MCF 10A (cell line): ENCODE data around the gene HIF1AN. TPM values are rescaled to one million over a fixed set of nuclear protein-coding genes. Genes with fewer than 3 reads are reported as not detected.
A peak's percentile ranks its signal among the peaks of the same experiment; 100 is the strongest.

ENCODE experiments used
- BruUV-seq: library from RNA; stranded (reverse); fragments of 400-500 nt; replicated peaks from 2 replicates; lab custom pipeline; 2021; lab: Mats Ljungman, UMichigan
- CTCF ChIA-PET: fragments of 300-600 bp; sonication (Branson Sonifier 250); formaldehyde crosslinking; extraction: SDS; loops from one replicate; lab custom pipeline; 2021; ENCODE audit warnings: antibody characterized with exemption, inconsistent platforms; lab: Yijun Ruan, JAX
- POLR2A ChIA-PET: fragments of 300-600, 350-650 bp; sonication (Branson Sonifier 250); formaldehyde crosslinking; extraction: SDS; loops from one replicate; lab custom pipeline; 2020; ENCODE audit warnings: antibody characterized with exemption, inconsistent platforms; lab: Yijun Ruan, JAX
- DNase-seq: peaks from one replicate; pipeline ENCODE4 v3.0.0-alpha.2; 2018; ENCODE audit not compliant: unreplicated experiment
- H3K27ac Mint-ChIP-seq: one replicate; pipeline ENCODE4 v1.8.0; 2022; ENCODE audit warnings: mild to moderate bottlenecking, low read depth, mixed read lengths; ENCODE audit not compliant: unreplicated experiment
- H3K27me3 Mint-ChIP-seq: one replicate; pipeline ENCODE4 v1.8.0; 2022; ENCODE audit warnings: mixed read lengths; ENCODE audit not compliant: insufficient read depth, unreplicated experiment
- H3K36me3 Mint-ChIP-seq: one replicate; pipeline ENCODE4 v1.8.0; 2022; ENCODE audit warnings: mild to moderate bottlenecking, moderate library complexity, mixed read lengths; ENCODE audit not compliant: insufficient read depth, unreplicated experiment
- H3K4me1 Mint-ChIP-seq: one replicate; pipeline ENCODE4 v1.8.0; 2022; ENCODE audit warnings: mixed read lengths; ENCODE audit not compliant: insufficient read depth, unreplicated experiment
- H3K4me3 Mint-ChIP-seq: one replicate; pipeline ENCODE4 v1.8.0; 2022; ENCODE audit warnings: mild to moderate bottlenecking, moderate library complexity, mixed read lengths; ENCODE audit not compliant: unreplicated experiment
- H3K9me3 Mint-ChIP-seq: one replicate; pipeline ENCODE4 v1.8.0; 2022; ENCODE audit warnings: mixed read lengths; ENCODE audit not compliant: unreplicated experiment
- CTCF ChIP-seq: fragments of 200-600 bp; IDR thresholded peaks from one replicate; pipeline ENCODE4 v1.8.0; 2022; ENCODE audit warnings: antibody characterized with exemption, mild to moderate bottlenecking; ENCODE audit not compliant: unreplicated experiment
- intact Hi-C: fragments of 100-400 bp; cut with micrococcal nuclease; formaldehyde crosslinking; loops from 2 replicates; pipeline ENCODE4 v1.14.1; 2022
- total RNA-seq: library from RNA; stranded (reverse); gene quantifications from 2 replicates; pipeline ENCODE4 v1.2.3, GENCODE V29; 2022

HIF1AN gene
- total RNA-seq, 1 experiment from 2014 or later = 40.1 TPM

- no peak overlapping the region for H3K4me3 Mint-ChIP-seq
- no peaks in the 10 kb centered on the region for H3K27me3 Mint-ChIP-seq
- DNase-seq = peak; percentile 44
- peaks cover 19% of the 10 kb centered on the region for H3K36me3 Mint-ChIP-seq
- BruUV-seq = no TSS peak
- POLR2A ChIA-PET = interaction anchor here (0.6 to 2.0 kb wide), 2 partner anchors 9 to 57 kb away, joined by 4 to 6 read pairs; no protein-coding TSS in a partner anchor
- intact Hi-C loops = loop anchor here (1.0 to 5.0 kb wide), 2 partner anchors 165 to 316 kb away; no protein-coding TSS in a partner anchor
- H3K27ac Mint-ChIP-seq = no peak overlapping the region
- peaks cover 4% of the 10 kb centered on the region for H3K4me1 Mint-ChIP-seq
- no peaks in the 10 kb centered on the region for H3K9me3 Mint-ChIP-seq
- CTCF ChIA-PET = interaction anchor here (2.5 kb wide), 1 partner anchor 182 kb away, joined by 17 read pairs; no protein-coding TSS in a partner anchor
- TF ChIP-seq CTCF = peak; percentile 87
These were observed 26.4 kb downstream of the HIF1AN start for GRCh38 chr10:100562008-100562672.

- no peak for TF ChIP-seq CTCF
- Mint-ChIP-seq H3K9me3 (no peaks in the 10 kb centered on the region), H3K4me1 (peaks cover 7% of the 10 kb centered on the region), H3K36me3 (peaks cover 6% of the 10 kb centered on the region), H3K27ac (peak overlapping the region; percentile 2), H3K27me3 (no peaks in the 10 kb centered on the region), H3K4me3 (no peak overlapping the region)
- DNase-seq = no peak
- no TSS peak for BruUV-seq
- intact Hi-C loops = no loop called here
- CTCF ChIA-PET = interaction anchor here (1.0 kb wide), 1 partner anchor 11 kb away, joined by 3 read pairs; no protein-coding TSS in a partner anchor
- POLR2A ChIA-PET = no interaction called here
These were observed 29.7 kb downstream of the HIF1AN start for GRCh38 chr10:100565206-100565985.

- CTCF ChIA-PET = no interaction called here
- POLR2A ChIA-PET = no interaction called here
- no peaks in the 10 kb centered on the region for H3K27me3 Mint-ChIP-seq
- H3K27ac Mint-ChIP-seq = no peak overlapping the region
- no peak overlapping the region for H3K4me3 Mint-ChIP-seq
- no peak for TF ChIP-seq CTCF
- no peaks in the 10 kb centered on the region for H3K9me3 Mint-ChIP-seq
- H3K36me3 Mint-ChIP-seq = peaks cover 6% of the 10 kb centered on the region
- intact Hi-C loops = no loop called here
- BruUV-seq = no TSS peak
- H3K4me1 Mint-ChIP-seq = peaks cover 7% of the 10 kb centered on the region
- no peak for DNase-seq
These were observed 30.8 kb downstream of the HIF1AN start for GRCh38 chr10:100566561-100566960.

GRCh38 chr10:100567249-100567648 lies 31.5 kb downstream of the HIF1AN start:
- no peak for DNase-seq
- POLR2A ChIA-PET = interaction anchor here (0.7 kb wide), 1 partner anchor 52 kb away, joined by 3 read pairs; no protein-coding TSS in a partner anchor
- intact Hi-C loops = no loop called here

More at GRCh38 chr10:100567249-100567648, 31.5 kb downstream of the HIF1AN start:
- no peaks in the 10 kb centered on the region for H3K9me3 Mint-ChIP-seq
- no peak overlapping the region for H3K4me3 Mint-ChIP-seq
- no peak for TF ChIP-seq CTCF
- no peaks in the 10 kb centered on the region for H3K27me3 Mint-ChIP-seq
- peaks cover 7% of the 10 kb centered on the region for H3K4me1 Mint-ChIP-seq
- no peak overlapping the region for H3K27ac Mint-ChIP-seq
- no TSS peak for BruUV-seq
- CTCF ChIA-PET = no interaction called here
- peaks cover 6% of the 10 kb centered on the region for H3K36me3 Mint-ChIP-seq
